ENCODE results near the gene ZNF148.
A peak's percentile ranks its signal among the peaks of the same experiment; 100 is the strongest.

ZNF148 gene

GRCh38 chr3:125186261-125186787 is 188.8 kb downstream of the ZNF148 start:
- DNase-seq, result peak; percentile 38

DNA sequence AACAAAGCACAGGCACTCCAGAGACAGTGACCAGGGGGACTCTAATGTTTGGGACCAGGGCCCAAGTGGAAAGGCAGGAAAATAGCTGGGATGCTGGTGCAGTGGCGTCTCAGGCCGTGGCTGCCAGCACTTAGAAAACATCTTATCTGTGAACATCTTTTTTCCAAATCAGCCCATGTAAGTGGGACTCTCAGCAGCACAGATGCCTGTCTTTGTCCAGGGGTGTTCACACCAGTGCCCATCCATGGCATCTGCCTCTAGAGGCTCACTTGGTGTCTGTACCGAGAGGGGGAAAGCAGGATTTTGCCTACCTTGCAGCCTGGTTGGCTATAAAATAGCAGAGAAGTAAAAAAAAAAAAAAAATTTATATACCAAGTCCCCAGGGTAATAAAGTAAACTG is 189.3 kb downstream of the ZNF148 start:
- DNase-seq, result no peak

DNA sequence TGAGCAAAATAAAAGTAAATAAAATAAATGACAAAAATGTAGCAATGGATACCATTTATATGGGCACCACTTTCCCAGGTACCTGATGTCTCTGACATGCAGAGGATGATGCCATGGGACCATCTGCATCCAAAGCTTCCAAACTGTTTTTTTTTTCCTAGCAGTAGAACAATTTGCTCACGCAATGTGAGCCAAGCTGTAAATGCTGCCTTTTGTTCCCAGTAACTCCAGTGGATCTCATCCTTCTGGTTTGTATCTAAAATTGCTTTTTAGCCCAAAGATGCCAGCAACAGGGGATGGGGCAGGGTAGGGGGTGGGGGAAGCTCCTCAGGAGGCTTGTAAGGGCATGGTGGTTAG is 195.3 kb downstream of the ZNF148 start:
- DNase-seq, result no peak

DNA sequence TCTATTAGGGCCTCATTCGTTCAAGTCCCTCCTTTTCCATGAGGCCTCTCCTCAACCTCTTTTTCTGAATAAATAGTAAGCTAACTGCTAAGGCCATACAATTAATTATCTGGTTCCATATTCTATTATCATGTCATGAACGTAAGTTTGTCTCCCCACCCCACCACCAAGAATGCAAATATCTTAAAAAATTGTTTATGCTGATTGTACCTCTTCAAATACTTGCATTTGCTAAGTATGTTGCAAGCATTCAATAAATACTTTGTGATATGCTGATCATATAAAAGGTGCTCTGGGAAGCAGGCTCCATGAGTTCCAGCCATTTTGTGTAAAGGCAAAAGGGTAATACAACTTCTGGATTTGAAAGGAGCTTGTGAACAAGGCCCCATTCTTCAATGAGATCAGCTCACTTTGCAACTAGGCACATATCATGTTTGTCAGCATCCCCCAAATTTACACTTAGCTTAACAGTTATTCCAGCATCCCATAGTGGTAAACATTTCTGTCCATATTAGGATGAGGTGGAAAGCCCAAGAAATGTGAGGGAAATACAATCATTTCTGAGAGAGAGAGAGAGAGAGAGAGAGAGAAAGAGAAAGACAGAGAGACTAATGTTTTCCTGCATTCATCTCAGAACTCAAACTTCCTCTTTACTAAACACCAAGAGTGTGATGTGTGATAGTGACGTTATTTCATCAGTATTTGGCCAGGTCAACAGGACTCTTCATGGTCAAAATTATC is 195.8 kb downstream of the ZNF148 start:
- DNase-seq, result no peak

GRCh38 chr3:125177746-125178145 is 197.4 kb downstream of the ZNF148 start:
- no peak for DNase-seq

All from eye (tissue), 1 donor.